Measurements from ENCODE around the gene EDAR.
A peak's percentile ranks its signal among the peaks of the same experiment; 100 is the strongest.

EDAR gene

DNA sequence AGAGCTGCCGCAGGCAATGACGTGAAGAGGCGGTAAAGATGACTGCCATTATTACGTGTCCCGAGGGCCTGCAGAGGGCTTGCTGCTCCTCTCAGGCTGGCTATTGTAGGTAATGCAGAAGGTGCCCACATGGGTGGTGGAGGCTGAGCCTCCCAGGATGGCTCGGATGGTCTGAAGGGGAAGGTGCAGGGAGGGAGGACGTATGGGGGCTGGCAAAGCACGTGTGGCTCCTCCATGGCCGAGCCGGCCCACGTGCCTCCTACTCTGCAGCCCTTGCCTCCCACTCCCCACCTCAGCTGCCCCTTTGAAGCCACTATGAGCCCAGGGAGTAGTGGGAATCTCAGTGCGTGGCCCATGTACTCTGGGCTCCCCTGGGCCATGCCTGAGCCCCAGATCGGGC, 48.9 kb downstream of the EDAR start:
- DNase-seq (ENCODE audit: low read depth): no peak

DNA sequence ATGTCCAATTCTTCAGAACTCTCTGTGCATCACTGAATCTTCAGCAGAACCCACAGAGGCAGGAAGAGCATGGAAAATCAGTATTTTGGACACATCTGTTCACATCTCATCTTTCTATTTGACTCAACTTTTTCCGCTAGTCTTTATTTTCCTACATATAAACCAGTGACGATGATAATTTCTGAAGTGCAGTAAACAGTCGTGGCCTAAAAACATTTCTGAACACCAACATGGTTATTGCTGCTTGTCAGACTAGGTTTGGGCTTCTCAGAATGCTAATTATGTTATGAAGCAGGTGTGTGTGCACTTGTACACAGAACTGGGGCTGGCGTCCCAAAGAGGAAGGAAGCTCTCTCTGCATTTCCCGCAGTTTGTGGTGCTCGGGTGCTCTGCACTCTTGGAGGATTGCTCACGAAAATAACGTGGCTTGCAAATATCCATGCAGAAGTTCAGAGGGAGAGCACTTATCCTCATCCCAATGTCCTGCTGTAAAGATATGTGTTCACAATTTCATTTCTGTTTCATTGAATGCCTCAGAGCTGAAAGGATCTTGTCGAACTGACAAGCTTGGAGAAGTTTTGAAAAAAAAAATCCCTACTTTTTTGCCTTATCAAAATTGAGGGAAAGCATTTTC, 50.8 kb downstream of the EDAR start:
- no peak for DNase-seq (ENCODE audit: low read depth)

DNA sequence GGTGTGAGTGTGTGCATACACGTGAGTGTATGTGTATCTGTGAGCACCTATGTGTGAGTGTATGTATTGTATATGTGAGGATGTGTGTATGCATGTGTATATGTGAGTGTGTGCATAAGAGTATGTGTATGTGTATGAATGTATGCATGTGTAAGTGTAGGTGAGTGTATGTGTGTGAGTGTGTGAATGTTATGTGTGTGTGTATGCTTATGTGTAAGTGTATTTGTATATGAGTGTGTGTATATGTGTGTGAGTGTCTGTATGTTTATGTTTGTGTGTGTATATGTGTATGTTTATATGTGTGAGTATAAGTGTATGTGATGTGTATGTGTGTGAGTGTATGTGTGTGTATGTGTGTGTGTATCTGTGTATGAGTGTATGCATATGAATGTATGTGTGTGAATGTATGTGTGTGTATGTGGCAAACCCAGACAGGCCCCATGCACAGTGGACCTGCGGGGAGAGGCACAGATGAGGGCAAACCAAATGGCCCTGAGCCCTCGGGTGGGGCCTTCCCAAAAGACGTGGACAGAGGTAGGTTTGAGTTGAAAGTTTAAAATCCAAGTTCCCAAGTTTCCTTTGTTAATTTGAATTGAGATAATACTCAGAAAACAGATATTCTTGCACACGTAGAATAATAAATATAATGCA, 51.5 kb downstream of the EDAR start:
- DNase-seq (ENCODE audit: low read depth): no peak

DNA sequence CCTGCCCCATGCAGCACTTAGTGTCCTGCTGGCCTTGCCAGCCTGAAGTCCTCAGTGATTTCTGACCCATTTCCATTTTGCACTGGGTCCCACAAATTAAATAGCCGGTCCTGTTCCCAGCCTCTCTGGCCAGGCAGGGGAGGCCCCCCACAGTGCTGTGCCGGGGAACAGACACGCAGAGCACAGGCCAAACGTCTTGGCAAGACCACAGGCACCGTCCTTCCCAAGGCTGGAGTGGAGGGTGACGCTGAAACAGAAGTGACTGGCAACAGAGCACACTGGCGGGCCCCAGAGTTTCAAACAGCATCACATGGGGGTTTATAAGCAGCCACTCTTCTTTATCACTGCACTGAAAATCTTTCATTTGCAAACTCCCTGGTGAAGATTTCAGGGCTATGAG, 52.2 kb downstream of the EDAR start:
- no peak for DNase-seq (ENCODE audit: low read depth)

DNA sequence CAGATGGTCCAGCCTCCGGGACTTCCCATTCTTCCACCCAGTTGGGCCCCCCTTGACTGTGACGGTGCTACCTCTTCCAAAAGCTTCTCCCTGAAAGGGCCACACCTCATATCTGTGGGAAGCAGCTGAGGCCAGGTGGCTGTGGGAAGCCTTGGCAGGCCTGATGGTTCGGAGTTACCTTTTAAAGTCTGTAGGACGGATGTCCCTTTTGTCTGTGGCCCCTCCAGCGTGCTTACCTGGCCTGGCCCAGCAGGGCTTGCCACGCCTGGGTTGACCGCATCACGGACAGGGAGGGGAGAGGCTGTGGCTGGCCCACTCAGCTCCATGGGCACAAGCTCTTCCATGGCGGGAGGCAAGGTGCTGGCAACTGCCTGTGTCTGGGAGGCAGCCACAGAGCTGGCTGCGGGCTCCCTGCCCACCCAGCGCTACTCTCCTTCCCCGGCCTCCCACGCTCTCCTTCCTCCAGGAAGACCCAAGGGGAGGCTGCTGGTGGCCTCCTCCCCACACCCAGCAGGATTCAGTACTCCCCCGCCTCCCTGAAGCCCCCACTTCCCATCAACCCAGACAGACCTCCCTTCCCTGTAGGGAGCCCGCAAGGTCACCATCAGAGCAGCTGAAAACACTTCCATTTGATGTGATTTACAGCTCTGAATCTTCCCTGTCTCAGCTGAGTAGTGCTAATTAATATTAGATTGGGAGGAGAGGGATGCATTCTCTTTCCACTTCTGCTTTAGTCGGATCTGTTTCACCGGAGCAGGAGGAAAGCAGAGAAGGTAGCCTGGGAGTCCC, 52.8 kb downstream of the EDAR start:
- no peak for DNase-seq (ENCODE audit: low read depth)

DNA sequence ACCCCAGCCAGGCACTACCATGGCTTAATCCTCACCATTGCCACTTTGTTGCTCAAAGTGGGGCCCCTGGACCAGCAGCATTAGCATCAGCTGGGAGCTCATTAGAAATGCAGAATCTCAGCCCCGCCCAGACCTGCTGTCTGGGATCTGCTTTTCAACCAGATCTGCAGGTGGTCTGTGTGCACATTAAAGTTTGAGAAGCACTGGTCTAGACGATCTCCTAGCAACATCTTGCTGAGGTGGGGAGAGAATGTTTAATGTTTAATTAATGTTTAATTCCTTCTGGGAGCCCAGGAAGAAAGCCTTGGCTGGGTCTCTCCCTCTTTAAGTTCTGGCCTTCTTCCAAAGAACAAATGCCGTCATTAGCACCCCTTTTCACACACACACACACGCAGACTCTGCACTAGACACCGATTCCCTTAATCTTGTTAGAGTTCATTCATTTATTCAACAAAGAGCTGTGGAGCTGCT, 53.7 kb downstream of the EDAR start:
- no peak for DNase-seq (ENCODE audit: low read depth)

DNA sequence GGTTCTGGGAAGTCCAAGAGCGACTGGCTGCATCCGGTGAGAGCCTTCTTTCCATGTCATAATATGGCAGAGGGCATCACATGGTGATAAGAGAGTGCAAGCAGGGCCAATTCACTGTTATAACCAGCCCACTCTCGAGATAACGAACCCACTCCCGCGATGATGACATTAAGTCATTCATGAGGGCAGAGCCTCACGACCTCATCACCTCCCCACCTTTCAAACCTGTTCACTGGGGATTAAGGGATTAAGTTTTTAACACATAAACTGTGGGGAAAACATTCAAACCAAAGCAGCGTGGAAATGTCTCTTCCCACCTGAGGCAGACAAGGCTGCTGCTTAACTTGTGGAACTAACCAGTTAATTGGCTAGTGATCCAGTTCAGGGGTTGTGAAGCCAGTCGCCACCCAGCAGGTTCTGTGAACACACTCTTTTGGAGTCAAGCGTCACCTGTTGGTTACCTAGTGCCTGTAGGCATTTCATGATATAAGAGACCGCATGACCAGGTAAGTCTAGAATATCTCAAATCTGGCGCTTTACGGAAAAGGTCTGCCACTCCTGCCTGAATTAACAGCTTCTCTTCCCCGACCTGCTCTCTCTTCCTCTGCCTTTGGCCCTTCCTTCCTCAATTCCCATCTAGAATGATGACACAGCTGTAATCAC, 54.3 kb downstream of the EDAR start:
- no peak for DNase-seq (ENCODE audit: low read depth)

DNA sequence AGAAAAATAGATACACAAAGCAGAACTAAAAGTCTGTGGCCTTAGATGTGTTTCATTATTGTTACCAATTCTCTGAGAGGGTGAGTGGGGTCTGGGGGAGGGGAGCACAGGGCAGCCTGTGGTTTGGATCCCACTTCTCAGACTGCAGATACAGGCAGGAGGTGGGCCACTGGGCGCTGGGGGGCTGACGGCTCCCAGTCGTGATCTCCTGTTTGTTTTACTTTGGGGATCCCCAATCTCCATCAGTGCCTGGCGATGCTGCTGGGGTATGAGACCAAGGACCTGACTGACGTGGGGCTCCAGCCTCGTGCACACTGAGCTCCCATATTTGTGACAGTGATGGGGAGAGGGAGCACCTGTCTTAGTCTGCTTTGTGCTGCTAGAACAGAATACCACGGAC, 54.9 kb downstream of the EDAR start:
- no peak for DNase-seq (ENCODE audit: low read depth)

DNA sequence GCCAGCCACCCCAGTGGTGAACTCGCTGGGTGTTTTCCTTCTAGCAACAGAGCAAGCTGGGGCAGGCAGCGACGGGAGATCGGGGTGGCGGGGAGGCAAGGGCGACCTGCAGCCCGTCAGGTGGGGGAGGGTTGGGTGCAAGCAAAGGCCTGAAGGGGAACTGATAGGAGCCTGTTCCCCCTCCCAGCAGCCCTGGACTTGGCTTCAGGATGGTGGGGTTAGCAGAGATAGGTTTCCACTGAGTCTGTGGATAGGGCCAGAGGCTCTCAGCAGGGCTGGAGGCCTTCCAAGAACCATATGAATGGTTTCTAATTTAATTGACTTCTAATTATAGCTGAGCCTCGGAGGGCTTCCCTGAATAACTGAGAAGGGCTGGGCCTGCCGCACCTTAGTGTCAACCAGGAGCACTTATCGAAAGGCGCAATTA, 55.3 kb downstream of the EDAR start:
- DNase-seq (ENCODE audit: low read depth): no peak

DNA sequence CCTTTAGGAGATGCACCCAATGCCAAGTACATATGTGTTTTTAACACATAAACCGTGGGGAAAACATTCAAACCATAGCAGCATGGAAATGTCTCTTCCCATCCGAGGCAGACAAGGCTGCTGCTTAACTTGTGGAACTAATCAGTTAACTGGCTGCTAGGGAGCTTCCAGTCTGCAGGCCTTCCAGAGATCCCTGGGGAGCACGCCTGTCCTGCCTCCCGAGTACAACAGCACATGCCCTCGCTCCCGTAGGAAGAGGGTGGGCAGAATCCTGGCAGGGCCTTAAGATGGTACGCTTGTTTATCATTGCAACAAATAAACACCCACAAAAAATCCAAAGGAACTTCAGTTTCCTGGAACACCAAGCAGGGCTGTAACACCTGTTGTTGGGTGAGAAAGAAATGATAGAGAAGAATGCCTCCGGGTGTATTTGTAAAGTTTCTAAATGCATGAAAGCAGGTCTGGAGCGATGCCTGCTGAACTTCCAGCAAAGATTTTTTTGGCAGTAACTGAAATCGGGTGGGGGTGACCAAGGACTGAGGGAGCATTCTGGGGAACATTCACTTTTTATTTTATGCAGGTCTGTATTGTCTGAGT, 56.2 kb downstream of the EDAR start:
- no peak for DNase-seq (ENCODE audit: low read depth)

DNA sequence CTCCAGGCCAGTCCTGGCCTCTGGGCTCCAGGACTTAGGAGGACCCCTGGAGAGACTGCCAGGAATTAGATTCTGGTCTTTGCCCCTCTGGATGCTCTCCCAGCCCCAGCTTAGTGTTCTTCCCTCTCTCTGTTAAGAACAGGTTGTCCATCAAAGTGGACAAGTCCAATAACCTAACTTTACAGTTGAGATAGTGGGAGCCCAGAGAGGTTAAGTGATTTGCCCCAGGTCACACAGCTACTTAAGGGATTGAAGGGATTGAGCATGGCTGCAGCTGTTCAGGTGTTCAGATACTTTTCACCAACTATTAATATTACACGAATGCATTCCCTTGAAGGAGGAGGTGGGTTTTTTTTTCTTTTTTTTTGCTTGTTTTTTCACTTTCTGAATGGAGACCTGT, 57.6 kb downstream of the EDAR start:
- no peak for DNase-seq (ENCODE audit: low read depth)

DNA sequence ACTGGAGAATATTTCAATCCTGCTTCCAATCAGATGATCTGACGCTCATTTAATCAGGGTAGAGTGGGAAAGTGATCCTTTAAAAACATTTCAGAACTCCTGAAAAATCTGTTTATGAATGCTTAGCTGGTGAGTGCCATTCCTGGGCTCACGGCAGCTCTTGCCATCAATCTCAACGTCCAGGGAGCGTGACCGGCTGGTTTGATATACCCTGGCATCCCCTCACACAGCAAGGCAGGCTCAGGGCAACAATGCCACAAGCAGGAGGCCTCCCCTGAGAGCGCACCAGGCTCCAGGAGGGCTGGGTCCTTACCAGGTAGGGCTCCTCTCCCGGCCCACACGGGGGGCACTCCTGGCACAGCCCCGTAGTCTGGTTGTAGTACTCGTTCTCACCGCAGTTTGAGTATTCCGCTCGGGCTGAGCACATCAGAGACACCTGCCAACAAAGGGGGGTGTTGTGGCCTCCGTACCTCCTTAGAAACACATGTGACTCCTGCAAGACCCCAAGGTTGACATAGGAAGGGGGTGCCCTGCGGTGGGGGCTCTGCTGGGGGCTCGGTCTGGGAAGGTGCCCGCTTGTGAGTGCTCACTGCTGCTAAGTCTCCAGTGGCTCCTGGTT, 59.1 kb downstream of the EDAR start:
- DNase-seq (ENCODE audit: low read depth): no peak

DNA sequence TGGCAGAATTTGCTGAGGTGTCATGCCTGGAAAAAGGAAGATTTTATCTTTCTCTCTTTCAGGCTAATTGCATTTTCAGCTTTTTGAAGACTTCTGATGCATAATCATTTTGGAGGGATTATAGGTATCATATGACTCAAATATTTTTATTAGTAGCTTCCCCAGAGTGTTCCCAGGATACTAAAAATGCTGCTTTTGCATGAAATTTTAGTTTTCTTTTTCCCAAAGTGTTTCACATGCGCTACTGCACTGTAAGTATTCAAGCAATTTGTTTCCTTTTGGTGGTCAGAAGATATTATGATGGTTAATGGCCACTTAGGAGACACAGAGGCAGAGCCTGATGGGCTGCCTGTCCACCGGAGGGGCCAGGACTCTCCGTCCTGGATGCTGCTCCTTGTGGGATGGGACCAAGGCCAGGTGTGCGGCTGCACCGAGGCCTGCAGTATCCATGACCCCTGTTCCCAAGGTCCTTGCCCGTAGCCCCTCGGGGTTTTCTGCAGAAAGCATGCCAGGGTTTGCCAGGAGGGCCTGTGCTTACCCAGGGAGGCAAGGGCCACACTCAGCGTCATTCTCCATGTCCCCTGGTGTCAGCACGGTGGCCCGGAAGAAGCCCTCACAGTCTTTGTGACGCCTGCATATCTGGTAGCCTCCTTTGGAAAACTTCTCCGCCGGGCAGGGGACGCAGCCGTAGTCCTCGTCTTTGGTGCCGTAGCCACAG, 60.2 kb downstream of the EDAR start:
- DNase-seq (ENCODE audit: low read depth): no peak

DNA sequence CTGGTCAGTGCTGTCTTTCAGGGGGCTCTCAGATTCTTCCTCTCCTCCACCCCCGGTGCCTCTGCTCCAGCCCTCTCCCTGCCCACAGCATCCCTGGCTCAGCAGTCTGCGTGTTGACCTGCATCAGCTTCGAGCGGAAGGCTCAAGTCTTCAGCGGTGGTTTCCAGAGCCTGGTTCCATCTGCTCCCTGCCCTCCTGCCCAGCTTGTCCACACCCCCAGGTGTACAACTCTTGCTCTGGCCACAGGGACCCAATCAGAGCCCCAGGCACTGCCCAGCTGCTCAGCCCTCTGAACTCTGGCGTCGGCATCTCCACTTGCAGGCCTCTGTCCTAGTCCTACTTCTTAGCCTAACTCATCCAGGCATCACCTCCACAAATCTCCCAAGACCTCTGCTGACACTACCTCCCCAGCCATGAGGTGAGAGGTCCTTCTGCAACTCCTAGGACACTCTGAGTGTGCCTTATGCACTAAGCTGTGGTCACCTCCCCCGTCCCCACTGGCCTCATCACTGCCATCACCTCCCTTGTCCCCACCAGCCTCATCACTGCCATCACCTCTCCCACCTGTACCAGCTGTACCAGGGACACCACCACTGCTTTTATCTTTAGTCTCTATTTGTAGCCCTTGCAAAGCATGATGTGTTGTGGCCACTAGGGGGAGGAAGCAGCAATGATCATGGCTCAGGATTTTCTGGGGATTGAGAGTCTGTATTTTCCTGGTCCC, 60.9 kb downstream of the EDAR start:
- peak; percentile 47 for DNase-seq (ENCODE audit: low read depth)

DNA sequence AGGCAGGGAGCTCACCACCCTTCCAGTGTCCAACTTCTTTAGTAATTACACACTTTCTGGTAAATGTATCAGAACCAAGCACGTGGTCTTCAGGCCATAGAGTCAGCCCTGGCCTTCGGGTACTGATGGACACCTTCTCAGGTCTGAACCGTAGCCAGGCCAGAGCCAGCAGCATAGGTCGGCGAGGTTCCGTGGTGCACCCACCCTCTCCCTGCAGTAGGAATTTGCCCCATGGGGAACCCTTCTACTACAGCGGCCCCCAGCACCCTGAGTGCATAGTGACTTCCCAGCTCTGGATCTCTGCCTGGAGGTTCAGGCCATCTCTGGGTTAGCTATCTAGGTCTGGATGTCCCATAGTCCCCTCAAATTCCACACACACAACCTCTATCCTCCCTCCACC, 61.6 kb downstream of the EDAR start:
- DNase-seq (ENCODE audit: low read depth): no peak

DNA sequence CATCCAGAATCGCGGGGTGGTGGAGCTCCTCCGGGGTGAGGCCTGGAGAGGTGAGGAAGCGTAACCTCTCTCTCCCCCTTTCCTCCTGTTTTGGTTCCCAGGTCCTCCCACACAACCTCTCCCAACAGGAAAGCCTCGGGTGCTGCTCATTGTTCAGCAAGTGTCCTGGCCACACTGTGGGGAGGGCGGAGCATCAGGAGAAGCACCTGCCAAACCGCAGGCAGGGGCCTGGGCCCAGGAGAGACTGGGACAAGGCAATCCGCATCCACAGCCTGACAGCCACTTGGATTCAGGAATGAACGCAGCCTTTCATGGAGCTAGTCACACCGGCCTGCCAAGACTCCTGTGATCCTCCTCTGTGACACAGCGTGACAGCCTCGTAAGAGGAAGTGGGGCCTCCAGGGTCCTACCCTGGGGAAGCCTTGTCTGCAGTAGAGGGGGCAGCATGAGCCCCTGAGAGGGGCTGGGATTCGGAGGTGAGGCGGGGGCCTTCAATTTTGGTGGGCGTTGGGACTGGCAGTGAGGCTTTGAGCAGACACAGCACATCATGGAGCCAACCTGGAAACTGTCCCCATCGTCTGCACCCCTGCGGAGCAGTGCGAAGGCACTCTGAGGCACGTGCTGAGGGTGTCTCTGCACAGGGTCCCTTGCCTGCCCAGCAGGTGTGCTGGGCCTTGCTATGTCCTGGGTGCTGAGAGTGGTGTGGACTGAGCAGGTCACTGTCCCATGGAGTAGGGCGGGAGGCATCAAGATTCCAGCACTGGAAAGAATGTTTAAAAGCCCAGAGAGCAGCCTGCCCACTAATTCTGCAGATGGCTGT, 62.2 kb downstream of the EDAR start:
- no peak for DNase-seq (ENCODE audit: low read depth)

DNA sequence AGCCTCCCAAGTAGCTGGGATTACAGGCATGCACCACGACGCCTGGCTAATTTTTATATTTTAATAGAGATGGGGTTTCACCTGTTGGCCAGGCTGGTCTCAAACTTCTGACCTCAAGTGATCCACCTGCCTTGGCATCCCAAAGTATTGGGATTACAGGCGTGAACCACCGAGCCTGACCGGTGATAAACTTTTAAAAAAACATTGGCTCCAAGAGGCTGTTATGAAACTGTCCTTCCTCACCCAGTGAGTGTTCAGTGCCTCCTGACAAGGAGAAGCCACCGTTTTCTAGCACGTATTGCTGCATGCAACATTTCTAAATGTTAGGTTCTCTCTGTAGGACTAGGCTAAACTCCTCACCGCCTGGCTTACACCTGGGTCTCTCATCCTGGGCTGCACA, 63.3 kb downstream of the EDAR start:
- no peak for DNase-seq (ENCODE audit: low read depth)

DNA sequence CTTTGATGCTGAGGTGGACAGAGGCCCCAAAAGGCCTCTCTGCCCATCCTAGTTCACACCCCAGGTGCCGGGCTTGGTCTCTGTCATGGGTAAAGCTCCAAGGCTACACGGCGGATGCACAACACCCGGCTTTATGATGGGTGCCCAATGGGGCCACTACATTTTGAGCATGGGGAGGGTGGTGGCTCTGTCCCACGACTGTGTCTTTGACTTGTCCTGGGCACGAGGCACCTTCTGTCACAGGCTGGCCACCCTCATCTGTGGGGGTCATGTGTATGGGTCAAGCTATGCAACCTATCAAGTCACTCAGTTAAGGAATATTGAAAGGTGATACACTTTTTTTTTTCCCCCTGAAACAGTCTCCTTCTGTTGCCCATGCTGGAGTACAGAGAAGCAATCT, 63.7 kb downstream of the EDAR start:
- no peak for DNase-seq (ENCODE audit: low read depth)

DNA sequence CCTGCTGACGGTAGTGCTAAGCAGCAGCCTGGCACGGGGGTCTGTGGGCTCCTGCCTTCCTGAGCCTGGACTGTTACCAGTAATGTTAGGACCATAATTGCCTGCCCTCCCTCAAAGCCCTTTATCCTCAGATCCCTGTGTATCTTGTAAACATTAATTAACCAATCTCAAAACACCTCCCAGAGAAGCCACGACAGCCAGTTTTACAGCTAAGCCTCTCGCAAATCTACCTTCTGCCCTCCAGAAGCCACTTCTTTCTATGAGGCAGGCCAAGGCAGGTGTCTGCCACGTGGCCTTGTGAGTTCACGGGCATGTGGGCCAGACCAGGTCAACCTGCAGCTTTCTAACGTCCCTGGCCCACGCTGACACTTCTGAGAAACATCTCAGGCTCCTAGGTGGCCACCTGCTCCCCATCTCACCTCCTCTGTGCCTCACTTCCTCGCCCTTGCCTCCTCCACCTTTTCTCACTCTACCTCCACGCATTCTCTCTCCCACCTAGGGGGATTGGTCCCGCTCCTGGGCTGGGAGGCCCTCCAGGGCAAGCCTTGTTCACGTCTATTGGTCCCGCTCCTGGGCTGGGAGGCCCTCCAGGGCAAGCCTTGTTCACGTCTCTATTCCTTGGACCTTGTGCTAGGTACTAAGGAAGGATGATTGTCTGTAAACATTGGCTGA, 64.3 kb downstream of the EDAR start:
- DNase-seq (ENCODE audit: low read depth): no peak

All from amniotic epithelial cell (primary cell).